Fibroblast of skin of right quadriceps (primary cell): ENCODE measurements around the gene PCGF1.
"Not testable (repeated sequence)": the region's sequence is repeated elsewhere in the genome, so short reads cannot be mapped to it uniquely, and the experiment has no call there.

ENCODE experiments used
- DNase-seq: peaks from one replicate; pipeline ENCODE4 v3.0.0-alpha.2; 2013

The PCGF1 gene

DNA sequence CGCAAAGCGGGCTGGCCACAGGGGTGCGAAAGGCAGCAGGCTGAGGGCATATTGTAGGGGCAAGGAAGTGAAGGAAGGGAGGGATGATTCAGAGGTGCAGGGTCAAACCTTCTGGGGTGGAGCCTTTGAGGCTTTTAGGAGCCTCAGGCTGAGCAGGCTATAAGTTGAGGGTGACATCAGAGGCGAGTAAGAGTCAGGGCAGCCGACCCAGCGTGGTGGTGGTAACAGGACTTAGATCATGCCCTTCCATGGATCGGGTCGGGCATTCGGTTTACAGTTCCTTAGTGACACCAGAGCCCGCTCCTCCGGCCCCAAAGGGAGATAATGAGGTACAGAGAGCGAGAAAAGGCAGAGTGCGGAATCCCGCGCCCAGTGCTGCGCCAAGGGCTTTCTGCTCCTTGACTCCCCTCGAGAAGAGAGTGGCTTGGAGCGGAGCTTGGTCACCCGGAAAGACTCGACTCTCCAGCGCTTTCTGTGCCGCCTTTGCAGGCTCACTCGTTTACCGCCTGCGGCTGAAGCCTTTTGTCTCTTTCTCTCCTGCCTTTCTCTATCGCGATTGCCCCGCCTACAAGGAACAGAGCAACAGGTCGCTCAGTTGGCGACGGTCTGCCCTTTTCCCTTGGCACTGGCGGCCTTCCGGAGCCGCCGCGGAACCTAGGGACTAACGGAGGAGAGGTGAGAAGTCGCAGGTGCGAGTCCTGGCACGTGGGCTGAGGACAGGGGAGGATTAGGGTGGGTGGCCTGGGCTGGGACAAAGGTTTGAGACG is 8.8 kb downstream of the PCGF1 start:
- DNase-seq: no peak

DNA sequence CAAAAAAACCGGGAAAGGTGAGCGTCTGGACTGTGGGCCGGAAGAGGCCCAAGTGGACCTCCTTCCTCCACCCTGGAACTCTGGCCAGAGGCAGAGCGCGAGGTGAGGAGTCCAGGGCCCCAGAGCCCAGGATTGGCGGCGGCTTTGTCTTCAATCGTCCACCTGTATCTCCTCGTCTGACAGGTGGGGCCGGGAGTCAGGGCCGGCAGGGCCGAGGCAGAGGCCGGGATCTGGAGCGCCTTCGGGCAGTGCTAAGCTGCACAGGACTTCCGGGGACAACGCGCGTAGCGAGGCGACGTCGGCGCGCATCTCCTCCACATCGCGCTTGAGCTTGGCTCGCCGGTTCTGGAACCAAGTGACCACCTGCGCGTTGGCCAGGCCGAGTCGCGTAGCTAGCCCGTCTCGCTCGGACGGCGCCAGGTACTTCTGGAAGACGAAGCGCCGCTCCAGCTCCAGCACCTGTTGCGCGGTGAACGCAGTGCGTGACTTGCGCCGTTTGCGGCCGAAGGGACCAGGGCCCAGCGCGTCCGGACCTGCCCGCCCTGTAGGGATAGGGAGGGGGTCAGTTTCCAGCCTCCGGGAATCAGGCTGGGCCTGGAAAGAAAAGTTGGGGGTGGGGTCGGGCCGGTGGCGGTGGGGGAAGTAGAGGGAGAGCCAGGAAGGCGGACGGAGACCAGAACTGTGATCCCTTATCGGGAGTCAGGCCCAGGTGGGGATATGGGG is 9.6 kb downstream of the PCGF1 start:
- DNase-seq: no peak

DNA sequence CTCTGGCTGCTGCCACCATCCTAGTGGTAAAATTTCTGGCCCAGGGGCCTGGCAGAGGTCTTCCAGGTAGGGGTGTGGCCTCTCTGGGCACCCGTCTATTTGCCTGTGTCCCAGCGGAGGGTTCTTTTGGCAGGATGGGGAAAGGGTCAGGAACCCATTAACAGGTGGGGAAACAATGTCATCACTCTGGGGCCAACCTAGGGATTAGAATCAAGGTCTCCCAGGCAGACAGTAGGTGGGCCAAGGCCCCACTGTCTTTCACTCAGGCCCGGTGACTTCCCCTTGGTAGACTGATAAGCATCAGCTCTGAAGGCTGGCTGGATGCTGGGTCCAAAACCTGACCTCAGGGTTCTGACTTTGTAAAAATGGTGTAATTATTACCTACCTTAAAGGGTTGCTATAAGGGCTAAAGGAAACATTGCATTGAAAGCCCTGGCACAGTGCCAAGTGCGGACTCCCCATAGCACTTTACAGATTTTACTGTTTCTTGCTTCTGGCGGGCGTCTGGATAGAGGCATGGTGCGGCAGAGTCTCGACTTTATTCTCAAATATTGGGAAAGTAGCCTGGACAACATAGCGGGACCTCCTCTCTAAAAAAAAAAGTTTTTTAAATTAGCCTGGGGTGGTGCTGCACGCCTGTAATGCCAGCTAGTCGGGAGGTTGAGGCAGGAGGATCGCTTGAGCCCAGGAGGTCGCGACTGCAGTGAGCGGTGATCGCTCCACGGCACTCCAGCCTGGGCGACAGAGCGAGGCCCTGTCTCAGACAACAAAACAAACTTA is 10.3 kb downstream of the PCGF1 start:
- DNase-seq: no peak

DNA sequence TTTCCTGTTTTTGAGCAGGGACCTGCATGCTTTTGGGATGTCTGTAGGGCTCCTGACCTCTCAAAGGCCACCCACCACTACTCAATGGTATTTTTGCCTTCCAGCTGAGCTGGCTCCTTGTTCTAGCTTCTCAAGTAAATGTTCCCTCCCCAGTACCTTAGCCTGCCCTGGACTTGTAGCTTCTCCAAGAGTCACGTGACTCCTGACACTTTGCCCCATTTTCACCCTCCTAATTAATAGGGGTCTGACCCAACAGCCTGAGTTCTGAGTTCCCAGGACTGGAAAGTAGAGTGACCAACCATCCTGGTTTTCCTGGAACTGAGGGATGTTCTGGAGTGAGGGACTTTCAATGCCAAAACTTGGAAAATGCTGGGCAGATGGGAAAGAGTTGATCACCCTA is 12.1 kb downstream of the PCGF1 start:
- no peak for DNase-seq

DNA sequence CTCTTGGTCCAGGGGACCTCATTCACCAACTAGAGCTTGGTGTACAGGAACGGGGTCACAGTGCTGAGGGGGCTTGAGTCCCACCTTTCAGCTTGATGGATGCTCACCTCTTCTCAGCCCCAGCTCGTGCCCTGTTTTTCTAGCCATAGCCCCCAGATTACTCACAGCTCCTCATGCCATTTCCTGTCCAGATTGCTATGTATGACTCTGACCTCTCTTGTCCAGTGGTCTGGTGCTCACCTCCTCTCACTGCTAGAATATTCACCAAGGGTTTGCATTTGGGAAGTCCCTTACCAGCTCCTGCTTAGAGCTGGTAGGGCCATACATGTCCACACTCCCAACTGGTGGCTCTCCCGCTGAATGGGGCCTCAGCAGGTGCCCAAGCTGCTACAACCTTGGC is 13.9 kb downstream of the PCGF1 start:
- DNase-seq: no peak

DNA sequence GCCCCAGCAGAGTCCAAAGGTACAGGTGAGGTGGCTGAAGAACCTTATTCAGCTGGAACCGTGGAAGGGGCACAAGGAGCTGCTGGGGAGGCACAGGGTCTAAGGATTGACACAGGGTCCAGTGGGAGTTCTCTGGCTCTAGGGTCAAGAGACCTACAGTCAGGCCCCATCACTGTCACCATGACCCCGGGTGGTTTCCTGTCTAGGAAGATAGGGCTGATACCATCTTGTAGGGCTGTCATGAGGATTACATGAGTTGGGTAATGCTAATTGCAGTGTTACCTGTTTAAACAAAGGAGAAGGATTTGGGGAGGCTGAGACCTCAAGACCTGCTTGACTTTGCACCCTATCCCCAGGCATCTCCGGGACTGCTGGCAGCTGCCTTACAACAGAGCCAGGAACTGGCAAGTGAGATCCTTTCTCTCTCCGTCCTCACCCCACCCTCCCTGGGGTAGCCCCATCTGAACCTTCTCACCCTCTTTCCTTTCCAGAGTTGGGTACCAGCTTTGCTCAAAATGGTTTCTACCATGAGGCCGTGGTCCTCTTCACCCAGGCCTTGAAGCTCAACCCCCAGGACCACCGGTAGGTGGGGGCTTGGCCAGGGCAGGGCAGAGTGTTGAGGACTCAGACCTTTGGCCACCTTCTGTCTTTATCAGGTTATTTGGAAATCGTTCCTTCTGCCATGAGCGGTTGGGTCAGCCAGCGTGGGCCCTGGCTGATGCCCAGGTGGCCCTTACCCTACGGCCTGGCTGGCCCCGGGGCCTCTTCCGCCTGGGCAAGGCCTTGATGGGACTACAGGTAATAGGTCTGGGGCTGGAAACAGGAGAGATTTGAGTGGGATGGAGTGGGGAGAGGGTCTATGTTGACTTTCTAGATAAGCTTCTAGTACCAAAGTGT is 15.6 kb downstream of the PCGF1 start:
- no peak for DNase-seq

DNA sequence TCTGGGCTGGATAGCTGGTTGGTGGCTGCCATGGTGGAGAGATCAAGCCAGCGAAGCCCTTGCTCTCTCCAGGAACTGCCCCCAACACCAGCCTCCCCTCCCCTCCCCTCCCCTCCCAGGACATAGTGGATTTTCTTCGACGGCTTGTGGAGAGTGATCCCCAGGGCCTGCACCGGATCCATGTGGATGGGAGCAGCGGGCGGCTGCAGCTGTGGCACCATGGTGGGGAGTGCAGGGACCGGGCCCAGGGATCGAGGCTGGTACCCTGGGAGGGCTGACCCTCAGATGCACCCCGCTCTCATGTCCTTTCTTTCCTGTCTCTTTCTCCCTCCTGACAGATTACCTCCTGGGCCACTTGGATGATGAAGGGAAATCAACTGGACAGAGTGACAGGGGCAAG is 17.6 kb downstream of the PCGF1 start:
- no peak for DNase-seq

DNA sequence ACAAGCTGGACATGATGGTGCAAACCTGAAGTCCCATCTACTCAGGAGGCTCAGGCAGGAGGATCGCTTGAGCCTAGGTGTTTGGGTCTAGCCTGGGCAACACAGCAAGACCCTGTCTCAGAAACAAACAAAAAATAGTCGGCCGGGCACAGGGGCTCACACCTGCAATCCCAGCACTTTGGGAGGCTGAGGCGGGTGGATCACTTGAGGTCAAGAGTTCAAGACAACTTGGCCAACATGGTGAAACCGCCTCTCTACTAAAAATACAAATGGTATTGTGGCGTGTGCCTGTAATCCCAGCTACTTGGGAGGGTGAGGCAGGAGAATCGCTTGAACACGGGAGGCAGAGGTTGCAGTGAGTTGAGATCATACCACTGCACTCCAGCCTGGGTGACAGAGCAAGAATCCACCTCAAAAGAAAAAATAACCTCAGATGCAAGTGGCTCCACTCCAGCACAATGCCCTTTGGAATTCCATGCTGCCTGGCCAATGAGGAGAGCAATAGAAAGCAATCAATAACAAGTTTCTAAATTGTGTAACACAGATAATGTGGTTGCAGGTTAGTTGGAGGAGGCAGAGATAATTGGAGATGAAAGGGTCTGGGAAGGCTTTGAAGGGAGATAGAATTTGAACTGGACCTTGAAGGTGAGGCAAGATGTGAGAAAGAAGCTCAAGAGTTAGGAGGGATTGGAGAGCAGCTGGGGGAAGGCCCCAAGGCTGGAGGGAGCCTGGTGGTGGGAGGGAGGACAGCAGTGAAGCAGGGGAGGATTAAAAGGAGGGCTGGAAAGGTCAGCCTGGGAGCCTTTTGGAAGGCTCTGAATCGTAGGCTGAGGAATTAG is 18.6 kb downstream of the PCGF1 start:
- DNase-seq: no peak

DNA sequence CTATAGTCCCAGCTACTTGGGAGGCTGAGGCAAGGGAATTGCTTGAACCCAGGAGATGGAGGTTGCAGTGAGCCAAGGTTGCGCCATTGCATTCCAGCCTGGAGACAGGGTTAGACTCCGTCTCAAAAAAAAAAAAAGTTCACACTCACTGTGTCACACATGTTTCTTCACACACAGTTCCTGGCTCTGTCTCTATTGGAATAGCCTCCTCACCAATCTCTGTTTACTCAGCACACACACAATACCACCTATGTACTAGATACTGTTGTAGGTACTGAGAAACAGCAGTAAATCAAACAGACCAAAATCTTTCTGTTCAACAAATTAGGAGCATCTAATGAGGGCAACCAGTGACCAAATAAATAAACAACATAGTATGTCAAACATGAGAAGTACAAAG is 21.4 kb downstream of the PCGF1 start:
- DNase-seq: no peak

DNA sequence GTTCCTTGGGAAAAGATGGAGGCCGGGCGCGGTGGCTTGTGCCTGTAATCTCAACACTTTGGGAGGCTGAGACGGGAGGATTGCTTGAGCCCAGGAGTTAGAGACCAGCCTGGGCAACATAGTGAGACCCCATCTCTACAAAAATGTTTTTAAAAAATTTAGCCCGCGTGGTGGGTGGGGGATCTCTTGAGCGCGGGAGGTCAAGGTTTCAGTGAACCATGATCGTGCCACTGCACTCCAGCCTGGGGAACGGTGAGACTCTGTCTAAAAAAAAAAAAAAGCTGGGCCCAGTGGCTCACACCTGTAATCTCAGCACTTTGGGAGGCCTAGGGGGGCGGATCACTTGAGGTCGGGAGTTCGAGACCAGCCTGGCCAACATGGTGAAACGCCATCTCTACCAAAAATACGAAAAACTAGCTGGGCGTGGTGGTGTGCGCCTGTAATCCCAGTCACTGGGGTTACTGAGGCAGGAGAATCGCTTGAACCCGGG is 23.8 kb downstream of the PCGF1 start:
- not testable (repeated sequence) for DNase-seq

DNA sequence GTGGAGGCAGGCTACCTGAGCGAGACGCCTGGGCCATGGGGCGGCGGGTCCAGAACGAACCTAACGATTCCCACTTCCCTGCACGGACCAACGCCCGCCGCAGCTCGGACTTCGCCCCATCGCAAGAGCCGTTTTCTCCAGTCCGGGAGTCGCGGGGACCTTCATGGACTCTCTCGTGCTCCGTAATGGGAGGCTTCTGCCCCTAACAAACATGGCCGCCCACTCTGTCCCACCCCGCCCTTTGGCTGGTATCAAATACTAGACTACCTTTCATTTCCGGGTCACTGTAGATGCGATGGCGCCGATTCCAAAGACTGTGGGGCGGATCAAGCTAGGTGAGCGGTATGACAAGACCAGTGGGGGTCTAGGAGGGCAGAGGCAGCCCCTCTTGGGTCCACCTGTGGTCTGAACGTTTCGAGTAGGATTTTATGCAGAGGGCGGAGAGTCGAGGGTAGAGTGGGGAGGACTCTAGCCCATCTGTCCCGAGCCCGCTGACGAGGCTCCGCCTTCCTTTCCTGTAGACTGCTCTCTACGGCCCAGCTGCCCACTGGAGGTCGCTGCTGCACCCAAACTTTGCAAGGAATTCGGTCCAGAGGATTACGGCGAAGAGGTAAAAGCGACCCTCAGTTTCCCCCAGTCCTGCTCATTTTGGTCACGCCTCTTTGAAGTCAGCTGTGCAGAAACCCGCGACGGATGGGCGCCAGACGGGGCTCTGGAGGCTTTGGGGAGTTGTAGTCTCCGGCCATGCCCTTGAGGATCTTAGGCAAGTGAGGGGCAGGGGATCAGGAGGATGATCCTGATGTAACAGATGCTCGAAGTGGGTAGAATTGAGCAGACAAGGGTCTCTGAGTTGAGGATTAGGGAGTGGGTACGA is 24.5 kb downstream of the PCGF1 start, which contains the start of the genes CCDC142 and TTC31:
Gene CCDC142 (minus strand): TSS at position 198 of the 874 bp plus-strand sequence. CDS start 161 bp downstream, at position 37.
Gene TTC31 (plus strand): TSS at position 281 of the 874 bp plus-strand sequence. CDS start 15 bp downstream, at position 296.
- peak; percentile 95 for DNase-seq

DNA sequence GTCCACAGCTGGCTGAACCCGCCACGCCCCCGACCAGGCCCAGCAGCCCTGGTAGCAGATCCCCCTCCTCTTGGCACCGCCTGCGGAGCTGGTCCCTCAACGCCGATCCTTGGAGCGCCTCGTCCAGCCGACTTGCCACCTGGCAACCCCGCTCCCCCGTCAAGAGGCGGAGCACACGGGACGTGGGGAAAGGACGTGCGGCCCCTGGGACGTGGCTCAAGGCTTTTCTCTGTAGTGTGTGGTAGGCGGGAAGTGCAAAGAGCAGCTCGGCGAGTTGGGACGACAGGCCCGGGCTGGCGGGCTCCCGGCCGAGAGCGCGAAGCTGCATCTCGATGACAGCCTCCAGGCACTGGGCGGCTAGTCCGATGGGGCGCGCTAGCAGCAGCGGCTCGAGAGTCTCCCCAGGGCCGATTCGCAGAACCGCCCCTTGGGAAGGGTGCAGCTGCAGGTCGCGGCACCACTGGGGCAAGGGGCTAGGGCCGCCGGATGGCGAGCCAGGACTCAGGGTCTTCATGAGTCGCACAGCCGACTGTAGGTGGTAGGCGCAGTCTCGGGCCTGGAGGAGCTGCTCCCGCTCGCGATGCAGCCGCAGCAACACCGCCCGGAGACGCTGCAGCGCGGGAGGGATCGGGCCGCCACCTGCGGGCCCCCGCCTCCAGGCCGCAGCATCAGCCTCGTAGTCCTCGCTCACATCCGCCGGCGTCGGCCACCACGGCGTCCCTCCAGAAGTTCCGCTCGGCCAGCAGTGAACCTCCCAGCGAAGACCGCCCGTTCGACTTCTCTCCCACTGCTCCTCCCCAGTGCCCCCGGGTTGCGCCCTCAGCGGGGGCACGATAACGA is 25.3 kb downstream of the PCGF1 start:
- no peak for DNase-seq

DNA sequence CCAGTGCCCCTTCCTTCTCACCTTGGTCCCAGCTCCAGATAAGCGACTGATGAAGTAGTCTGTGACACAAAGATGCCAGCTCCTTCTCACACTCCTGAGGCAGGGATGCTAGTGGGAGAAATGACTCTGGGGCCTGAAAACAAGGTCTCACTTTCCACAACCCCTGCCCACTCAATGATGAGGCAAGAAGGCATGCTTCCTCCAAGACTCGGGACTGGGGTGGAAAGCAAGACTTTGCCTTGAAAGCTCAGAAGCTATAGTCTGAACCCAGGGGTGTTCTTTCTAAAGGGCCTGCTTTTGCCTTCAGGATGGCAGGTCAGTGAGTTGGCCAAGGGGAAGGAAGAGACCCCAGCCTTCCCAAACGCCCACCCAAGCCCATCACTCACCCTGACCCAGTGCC is 26.1 kb downstream of the PCGF1 start:
- no peak for DNase-seq

DNA sequence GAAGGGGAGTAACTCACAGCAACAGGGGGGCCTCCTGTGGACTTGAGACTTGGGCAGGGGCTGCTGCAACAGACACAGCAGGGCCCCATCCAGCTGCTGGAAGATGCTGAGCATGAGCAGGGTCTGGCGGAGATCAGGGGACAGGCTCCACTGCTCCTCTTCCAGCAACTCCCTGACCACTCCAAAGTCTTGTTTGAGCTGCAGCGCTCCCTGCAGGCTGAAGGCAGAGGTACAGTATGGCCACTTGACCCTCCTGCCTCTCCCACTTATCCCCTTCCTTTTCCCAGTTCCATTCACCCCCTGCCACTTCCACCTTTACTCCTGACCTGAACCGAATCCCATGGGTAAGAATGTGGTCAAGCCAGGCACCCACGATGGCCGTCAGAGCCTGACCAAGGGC is 32.6 kb downstream of the PCGF1 start:
- no peak for DNase-seq

DNA sequence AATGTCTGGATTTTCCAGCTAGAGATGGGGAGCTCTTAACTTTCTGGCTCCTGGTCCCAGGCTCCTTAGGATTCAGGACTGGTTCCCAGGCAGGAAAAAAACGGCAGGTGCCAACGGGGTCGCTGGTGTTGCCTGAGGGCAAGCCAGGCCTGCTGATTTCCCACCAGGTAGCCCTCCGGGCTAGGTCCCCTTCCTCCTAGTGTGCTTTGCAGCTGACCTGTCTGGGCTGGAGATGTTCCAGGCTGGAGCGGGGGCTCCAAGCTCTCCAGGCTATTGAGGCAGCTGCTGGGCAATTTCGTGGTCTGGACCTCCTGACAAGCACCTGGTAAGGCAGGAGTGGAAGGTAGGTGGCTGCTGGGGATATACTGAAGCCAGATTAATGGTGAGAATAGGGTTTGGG is 33.0 kb downstream of the PCGF1 start:
- DNase-seq: no peak

DNA sequence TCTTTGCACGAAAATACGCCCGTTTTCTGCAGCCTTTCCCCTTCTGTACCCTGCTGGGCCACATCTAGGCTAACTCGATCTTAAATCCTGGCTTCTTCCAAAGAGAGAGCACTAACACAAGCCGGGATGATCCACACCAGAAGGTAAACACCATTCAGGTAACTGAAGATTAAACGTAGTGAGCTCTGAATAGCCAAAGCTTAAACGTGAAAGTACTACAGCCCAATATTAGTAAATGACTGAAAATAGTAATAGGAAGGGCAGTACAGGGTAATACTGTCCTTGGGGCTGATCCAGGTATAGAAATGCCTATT is 34.6 kb downstream of the PCGF1 start:
- DNase-seq: no peak

DNA sequence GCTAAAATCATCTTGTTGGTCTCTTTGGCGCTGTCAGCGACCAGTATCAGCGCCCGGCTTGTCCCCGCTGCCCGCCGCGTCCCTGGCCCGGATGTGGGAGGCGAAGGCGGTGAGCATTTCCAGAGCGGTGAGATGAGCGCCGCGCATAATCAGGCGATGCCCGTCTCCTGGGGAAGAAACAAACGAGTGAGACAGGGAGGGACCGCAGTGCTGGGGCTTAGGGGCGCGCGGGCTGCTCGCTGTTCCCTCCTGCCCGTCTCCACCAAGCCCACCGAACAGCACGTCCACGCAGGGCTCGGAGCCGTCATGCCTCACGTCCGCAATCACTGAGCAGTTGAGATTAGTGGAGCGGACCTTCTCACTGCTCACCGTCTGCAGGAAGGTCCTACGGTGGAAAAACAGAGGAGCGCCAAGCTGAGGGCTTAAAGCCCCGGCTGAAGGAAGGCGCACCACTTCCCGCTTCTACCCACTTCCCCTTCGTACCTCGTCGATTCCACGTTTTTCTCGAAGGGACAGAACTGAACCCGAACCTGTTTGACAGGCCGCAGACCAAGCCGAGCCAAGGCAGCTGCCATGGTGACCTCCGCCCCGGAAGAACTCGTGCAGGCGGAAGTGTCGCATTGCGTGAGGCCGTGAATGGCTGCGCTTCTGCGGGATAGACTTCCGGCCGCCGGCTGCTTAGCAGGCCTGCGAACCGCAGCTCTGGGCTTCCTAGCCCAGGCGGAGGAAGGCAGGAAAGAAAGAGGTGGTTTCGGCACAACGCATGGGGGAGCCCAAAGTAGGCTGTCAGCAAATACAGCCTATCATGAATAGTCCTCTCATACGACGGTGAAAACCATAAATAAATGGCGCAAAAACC is 35.2 kb downstream of the PCGF1 start, which contains the start of gene MRPL53:
Gene MRPL53 (minus strand): TSS at position 595 of the 859 bp plus-strand sequence. CDS start 20 bp downstream, at position 575.
- peak; percentile 94 for DNase-seq
